ENCODE results near the gene YARS2.

YARS2 gene

DNA sequence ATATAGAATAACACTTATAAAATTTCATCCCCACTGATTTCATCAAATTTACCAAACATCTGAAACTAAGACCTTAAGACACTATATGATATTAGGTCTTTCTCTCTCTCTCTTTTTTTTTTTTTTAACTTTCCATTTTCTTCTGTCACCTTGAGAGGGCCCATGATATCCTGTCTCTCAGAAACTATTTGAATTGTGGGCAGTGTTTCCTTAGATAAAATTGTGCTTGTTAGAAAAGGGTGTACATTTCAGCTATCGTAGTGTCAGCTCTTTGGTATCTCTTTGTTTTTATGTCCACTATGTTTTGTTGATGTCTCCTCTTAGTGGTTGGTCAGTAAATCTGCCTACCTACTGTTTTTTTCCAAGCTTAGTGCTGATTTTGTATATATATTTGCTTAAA, 52.8 kb downstream of the YARS2 start:
- TF ChIP-seq FOXP2 (optimal IDR thresholded peaks at IDR 0.05; ENCODE audit: borderline replicate concordance, extremely low read depth, extremely low read length, insufficient read depth): no peak
- no peak for TF ChIP-seq SIN3A (IDR thresholded peaks at IDR 0.05; ENCODE audit: borderline replicate concordance, insufficient read depth, low read length)
- TF ChIP-seq, protein P1, sequence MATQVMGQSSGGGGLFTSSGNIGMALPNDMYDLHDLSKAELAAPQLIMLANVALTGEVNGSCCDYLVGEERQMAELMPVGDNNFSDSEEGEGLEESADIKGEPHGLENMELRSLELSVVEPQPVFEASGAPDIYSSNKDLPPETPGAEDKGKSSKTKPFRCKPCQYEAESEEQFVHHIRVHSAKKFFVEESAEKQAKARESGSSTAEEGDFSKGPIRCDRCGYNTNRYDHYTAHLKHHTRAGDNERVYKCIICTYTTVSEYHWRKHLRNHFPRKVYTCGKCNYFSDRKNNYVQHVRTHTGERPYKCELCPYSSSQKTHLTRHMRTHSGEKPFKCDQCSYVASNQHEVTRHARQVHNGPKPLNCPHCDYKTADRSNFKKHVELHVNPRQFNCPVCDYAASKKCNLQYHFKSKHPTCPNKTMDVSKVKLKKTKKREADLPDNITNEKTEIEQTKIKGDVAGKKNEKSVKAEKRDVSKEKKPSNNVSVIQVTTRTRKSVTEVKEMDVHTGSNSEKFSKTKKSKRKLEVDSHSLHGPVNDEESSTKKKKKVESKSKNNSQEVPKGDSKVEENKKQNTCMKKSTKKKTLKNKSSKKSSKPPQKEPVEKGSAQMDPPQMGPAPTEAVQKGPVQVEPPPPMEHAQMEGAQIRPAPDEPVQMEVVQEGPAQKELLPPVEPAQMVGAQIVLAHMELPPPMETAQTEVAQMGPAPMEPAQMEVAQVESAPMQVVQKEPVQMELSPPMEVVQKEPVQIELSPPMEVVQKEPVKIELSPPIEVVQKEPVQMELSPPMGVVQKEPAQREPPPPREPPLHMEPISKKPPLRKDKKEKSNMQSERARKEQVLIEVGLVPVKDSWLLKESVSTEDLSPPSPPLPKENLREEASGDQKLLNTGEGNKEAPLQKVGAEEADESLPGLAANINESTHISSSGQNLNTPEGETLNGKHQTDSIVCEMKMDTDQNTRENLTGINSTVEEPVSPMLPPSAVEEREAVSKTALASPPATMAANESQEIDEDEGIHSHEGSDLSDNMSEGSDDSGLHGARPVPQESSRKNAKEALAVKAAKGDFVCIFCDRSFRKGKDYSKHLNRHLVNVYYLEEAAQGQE (IDR thresholded peaks at IDR 0.05; ENCODE audit: insufficient read depth in 1 of 2, low read depth in 2 of 2, low read length in 2 of 2): no peak
- no peak for TF ChIP-seq POLR2AphosphoS5 (IDR thresholded peaks at IDR 0.05; ENCODE audit: low read depth, low read length)
- no peak for TF ChIP-seq TAF1 (IDR thresholded peaks at IDR 0.05; ENCODE audit: borderline replicate concordance, insufficient read depth, low read length)

DNA sequence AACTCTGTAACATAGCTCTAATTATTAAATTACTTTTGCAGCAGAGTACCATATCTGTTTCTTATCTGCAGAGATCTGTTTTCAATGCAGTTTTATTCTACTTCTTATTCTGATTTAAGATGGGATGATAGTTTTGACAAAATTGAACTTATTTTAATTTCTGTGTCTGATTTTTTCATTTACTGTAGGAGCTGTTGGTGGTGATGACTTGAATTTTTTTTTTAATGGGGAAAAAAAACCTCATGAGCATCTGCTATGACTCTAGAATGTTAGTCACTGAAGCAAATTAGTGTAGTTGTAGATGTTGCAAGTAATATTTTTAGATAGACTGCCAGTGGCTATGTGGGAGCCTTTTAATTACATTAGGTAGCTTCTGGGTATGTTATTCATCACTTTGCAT, 53.2 kb downstream of the YARS2 start:
- TF ChIP-seq FOXP2 (optimal IDR thresholded peaks at IDR 0.05; ENCODE audit: borderline replicate concordance, extremely low read depth, extremely low read length, insufficient read depth) (no peak), POLR2AphosphoS5 (IDR thresholded peaks at IDR 0.05; ENCODE audit: low read depth, low read length) (no peak), SIN3A (IDR thresholded peaks at IDR 0.05; ENCODE audit: borderline replicate concordance, insufficient read depth, low read length) (no peak), TAF1 (IDR thresholded peaks at IDR 0.05; ENCODE audit: borderline replicate concordance, insufficient read depth, low read length) (no peak)
- TF ChIP-seq, protein P1 (IDR thresholded peaks at IDR 0.05; ENCODE audit: insufficient read depth in 1 of 2, low read depth in 2 of 2, low read length in 2 of 2): no peak

DNA sequence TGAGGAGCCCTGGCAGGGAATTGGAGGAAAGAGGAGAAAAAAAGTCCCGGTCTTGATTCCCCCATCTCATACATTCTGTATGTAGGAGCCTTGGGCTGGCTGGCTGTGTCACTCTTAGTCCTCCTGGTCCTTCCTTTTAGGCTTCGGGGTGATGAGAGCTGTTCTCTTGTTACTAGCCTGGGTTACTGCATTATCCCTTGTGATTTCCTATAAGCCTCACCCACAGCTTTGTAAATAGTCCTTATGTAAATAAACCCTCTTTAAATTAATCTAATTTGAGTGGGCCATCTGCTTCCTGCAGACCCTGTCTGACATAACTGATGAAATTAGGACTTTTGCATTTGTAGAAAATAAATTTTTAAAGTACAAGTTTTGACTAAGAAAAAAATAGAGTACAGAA, 57.4 kb downstream of the YARS2 start:
- TF ChIP-seq SIN3A (IDR thresholded peaks at IDR 0.05; ENCODE audit: borderline replicate concordance, insufficient read depth, low read length): no peak
- TF ChIP-seq, protein P1 (IDR thresholded peaks at IDR 0.05; ENCODE audit: insufficient read depth in 1 of 2, low read depth in 2 of 2, low read length in 2 of 2): no peak
- no peak for TF ChIP-seq FOXP2 (optimal IDR thresholded peaks at IDR 0.05; ENCODE audit: borderline replicate concordance, extremely low read depth, extremely low read length, insufficient read depth)
- TF ChIP-seq TAF1 (IDR thresholded peaks at IDR 0.05; ENCODE audit: borderline replicate concordance, insufficient read depth, low read length): no peak
- TF ChIP-seq POLR2AphosphoS5 (IDR thresholded peaks at IDR 0.05; ENCODE audit: low read depth, low read length): no peak

DNA sequence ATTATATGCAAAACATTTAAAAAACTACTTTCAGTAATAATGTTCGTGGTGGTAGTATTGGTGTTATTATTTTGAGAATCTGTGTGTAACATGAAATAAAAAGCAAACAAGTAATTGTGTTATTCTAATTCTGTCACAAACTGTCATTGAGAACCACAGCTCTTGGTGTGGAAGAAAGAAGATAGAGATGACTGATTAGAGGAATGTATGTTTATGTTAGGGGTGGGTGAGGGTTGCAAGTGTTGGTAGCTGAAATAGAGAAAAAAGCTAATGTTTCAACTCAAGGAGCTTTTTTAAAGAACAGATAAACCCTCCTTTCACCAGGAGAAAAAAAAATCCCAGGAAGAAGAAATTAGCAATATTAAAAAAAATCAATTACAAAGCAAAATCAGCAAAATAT, 58.3 kb downstream of the YARS2 start:
- TF ChIP-seq FOXP2 (optimal IDR thresholded peaks at IDR 0.05; ENCODE audit: borderline replicate concordance, extremely low read depth, extremely low read length, insufficient read depth): no peak
